GM10266 (cell line): ENCODE data around the gene GFRA4.

Experiments used
- DNase-seq: peaks from one replicate; pipeline ENCODE4 v3.0.0; 2012; ENCODE audit errors: extremely low spot score
- TF ChIP-seq, protein P1 (sequence below): IDR thresholded peaks from 2 replicates; pipeline ENCODE4 v1.5.1; 2012; ENCODE audit warnings: mild to moderate bottlenecking, low read depth; ENCODE audit not compliant: control insufficient read depth, insufficient read depth; ENCODE audit errors: missing control alignments

Gene GFRA4

DNA sequence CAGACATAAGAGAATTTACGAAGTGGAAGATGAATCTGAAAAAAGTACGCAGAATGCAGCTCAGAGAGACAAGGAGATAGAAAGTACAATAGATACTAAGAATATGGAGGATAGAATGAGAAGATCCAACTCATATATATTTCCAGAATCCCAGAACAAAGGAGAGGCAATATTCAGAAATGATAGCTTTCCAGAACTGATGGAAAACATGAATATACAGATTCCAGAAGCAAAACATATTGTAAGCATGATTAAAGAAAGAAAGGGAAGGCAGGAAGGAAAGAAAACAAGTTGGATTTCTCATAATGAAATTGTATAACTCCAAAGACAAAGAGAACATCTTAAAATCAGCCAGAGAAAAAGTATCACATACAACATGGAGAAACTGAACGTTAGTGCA, 22.9 kb downstream of the GFRA4 start:
- no peak for DNase-seq
- TF ChIP-seq, protein P1, sequence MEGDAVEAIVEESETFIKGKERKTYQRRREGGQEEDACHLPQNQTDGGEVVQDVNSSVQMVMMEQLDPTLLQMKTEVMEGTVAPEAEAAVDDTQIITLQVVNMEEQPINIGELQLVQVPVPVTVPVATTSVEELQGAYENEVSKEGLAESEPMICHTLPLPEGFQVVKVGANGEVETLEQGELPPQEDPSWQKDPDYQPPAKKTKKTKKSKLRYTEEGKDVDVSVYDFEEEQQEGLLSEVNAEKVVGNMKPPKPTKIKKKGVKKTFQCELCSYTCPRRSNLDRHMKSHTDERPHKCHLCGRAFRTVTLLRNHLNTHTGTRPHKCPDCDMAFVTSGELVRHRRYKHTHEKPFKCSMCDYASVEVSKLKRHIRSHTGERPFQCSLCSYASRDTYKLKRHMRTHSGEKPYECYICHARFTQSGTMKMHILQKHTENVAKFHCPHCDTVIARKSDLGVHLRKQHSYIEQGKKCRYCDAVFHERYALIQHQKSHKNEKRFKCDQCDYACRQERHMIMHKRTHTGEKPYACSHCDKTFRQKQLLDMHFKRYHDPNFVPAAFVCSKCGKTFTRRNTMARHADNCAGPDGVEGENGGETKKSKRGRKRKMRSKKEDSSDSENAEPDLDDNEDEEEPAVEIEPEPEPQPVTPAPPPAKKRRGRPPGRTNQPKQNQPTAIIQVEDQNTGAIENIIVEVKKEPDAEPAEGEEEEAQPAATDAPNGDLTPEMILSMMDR: no peak

DNA sequence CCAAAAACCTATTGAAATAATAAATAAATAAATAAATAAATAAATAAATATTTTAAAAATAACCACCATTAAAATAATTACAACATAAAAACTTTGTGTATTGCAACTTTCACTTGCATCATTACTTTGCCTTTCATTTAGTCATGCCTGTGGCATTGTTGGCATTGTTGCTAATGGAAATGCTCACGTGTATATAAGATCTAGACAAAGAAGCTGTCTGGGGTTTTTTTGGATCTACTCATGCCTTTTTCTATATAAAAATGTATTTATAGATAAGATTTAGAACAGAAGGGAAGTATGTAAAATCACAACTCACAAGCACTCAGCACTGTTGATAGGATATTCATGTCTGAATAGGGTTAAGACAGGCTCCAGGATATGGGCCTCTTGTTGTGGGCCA, 27.9 kb downstream of the GFRA4 start:
- DNase-seq: no peak
- TF ChIP-seq, protein P1: no peak

DNA sequence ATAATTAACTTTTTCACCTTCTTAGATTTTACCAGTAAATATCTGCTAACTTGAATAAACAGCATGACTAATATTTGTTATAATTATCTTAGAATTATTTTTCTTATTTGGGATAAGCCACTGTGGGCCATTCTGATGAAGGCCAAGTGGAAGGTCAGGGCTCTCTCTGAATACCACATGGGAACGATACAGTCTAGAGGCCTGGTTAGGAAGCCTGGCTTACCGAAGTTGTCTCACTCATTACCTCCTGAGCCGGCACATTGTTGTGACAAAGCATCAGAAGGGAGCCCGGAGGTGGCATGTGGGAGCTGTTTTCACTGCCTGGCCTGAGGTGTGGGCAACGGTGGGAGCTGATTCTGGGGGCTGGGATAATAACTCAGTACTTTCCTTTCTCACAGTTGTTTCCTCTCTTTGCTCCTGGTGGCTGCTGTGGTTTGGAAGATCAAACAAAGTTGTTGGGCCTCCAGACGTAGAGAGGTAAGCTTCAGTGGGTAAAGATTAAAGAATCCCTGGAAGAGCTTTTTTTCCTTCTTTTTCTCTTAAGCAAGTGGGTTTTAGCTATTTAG, 29.2 kb downstream of the GFRA4 start:
- TF ChIP-seq, protein P1: no peak
- DNase-seq: no peak

DNA sequence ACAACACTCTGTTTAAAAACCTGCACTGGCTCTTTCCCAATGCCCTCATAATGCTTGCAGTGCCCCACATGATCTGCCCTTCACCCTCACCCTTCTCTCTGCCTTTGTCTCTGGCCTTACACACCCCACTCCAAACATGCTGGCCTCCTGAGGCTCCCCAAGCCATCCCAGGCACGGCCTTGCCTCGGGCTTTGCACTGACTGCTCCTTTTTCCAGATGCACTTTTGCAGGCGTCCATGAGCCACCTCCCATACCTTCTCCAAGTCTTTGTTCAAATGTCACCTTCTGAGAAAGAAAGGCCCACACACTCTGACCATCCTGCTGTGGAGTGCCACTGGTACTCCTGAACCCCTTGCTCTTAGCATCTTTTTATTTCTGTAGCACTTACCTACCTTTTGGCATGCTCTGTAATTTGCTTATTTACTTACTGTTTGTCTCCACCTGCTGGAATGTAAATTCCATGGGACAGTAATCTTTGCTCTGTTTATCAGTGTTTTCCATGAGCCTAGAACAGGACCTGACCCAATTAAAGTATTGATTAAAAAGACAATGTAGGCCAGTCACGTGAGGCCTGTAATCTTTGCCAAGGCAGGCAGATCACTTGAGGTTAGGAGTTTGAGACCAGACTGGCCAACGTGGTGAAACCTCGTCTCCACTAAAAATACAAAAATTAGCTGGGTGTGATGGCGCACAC, 30.7 kb downstream of the GFRA4 start:
- no peak for DNase-seq
- TF ChIP-seq, protein P1: no peak

DNA sequence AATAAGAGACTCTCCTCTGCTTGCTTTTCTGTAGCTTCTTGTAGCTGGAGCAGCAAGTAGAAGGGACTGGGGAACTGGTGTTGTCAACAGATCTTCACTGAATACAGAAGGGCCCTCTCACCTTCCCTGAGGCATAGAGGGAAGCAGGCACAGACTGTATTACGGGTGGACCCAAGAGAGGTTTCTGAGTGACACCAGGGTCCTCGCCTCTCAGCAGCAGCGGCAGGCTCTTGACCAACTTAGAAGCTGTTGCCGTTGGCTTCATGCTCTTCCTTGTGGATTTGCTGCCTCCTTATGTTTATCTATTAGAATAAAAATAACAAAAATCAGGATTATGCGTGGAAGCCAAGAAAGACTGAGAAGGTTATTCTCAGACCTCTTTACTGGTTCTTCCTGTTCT, 31.7 kb downstream of the GFRA4 start:
- TF ChIP-seq, protein P1: no peak
- DNase-seq: no peak

DNA sequence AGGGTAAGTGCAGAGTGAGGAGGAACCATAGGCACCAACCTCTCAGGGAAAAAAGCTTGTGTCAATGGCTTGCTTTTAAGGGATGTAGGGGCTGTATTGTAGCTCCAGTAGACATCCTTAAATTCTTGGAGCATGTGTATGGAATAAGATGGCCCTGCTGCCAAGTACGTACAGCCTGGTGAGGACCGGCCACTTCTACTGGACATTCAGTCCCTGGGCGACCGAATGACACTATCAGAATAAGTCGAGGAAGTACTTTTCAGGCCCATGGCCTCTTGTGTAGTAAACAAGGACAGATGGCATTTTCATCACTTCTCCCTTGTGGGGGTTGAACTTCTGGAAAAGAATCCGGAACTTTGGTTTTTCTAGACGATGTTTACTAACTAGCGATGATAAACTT, 32.8 kb downstream of the GFRA4 start:
- no peak for DNase-seq
- TF ChIP-seq, protein P1: no peak

DNA sequence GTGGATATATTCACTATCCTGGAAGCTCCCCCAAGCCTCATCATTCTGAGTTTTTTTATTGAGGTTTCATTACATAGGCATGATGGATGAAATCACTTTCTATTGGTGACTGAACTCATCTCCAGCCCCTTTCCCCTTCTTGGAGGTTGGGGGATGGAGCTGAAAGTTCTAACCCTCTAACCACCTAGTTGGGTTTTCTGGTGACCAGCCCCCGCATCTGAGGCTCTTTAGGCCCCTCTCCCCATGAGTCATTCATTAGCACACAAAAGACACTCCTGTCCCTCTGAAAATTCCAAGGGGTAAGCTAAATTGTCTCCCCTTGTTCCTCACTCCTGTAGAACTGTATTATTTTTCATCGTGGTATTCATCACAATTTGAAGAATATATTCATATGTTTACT, 33.3 kb downstream of the GFRA4 start:
- no peak for DNase-seq
- TF ChIP-seq, protein P1: no peak
